GM18498 (cell line): ENCODE measurements around the gene CAPZA1.
A peak's percentile ranks its signal among the peaks of the same experiment; 100 is the strongest.
"Not testable (repeated sequence)": the region's sequence is repeated elsewhere in the genome, so short reads cannot be mapped to it uniquely, and the experiment has no call there.

Experiments
- ATAC-seq: cut with Tn5 transposase; IDR thresholded peaks from one replicate; pipeline ENCODE4 v1.9.1; 2021; ENCODE audit warnings: mild to moderate bottlenecking, moderate library complexity; ENCODE audit not compliant: unreplicated experiment

The CAPZA1 gene

DNA sequence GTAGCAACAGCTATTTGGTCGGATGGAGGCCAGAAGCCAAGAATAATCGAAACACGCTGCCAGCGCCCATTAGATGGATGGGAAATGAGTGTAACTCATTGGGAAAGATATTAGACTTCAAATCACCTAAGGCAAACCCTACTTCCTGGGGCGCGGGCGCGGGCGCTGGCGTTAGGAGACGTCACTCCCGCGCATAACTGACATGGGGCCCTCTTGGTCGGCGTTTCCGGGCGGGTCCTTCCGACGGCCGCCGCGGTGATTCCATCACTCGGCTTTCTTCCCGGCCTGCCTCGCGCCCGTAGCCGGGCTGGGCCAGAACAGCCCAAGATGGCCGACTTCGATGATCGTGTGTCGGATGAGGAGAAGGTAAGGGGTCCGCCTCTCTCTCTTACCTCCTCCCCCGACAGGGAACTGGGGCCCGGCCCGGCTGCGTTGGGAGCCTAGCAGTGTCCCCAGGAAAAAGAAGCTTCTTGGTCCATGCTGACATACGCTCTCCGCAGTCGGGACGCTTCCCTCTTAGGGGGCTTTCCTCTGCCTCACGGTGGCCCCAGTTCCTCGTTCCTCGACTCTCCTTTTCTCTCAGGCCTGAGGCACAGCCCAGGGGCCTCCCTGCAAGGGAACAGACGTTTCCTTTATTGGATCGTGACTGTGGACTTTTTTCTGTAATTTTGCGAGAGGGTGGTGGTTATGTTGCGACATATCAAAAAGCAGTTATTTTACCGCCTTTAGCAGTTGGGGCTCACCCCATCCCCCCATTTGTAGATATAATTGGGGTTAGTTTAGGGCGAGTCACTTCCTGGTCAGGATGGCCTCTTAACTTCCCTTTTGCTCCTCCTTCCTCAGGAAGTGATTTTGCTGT is at the start of gene CAPZA1:
Gene CAPZA1 (plus strand): TSS at position 315 of the 859 bp plus-strand sequence. CDS start 13 bp downstream, at position 328.
- peak; percentile 83 for ATAC-seq

DNA sequence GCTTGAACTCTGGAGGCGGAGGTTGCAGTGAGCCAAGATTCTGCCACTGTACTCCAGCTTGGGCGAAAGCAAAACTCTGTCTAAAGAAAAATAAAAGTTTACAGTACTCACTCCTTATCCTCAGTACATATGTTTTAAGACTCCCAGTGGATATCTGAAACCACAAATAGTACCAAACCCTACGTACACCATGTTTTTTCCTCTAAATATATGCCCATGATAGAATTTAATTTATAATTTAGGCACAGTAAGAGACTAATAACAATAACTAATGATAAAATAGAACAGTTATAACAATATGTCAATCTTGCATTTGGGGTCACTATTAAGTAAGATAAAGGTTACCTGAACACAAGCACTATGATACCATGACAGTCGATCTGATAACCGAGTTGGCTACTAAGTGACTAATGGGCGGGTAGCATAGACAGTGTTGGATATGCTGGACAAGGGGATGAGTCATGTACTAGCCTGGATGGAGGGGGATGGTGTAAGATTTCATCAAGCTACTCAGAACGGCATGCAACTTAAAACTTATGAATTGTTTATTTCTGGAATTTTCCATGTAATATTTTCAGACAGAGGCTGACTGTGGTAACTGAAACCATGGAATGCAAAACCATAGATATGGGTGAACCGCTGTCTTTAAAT is 44.4 kb upstream of the CAPZA1 start:
- no peak for ATAC-seq

DNA sequence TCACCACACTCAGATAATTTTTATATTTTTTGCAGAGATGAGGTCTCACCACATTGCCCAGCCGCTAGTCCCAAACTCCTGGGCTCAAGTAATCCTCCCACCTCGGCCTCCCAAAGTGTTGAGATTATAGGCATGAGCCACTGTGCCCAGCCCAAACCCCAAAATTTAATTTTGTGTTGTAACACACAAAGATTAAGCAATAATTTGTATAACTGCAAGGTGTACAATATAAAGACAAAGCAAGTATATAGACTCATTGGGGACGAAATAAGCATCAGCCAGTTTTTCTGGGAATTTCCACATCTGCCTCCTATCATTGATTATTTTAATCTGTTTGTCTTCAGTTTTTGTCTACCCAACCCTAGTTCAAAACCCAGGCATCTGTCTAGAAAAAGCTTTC is 43.4 kb upstream of the CAPZA1 start:
- no peak for ATAC-seq

GRCh38 chr1:112579801-112580510 is 39.7 kb upstream of the CAPZA1 start:
- ATAC-seq = no peak

DNA sequence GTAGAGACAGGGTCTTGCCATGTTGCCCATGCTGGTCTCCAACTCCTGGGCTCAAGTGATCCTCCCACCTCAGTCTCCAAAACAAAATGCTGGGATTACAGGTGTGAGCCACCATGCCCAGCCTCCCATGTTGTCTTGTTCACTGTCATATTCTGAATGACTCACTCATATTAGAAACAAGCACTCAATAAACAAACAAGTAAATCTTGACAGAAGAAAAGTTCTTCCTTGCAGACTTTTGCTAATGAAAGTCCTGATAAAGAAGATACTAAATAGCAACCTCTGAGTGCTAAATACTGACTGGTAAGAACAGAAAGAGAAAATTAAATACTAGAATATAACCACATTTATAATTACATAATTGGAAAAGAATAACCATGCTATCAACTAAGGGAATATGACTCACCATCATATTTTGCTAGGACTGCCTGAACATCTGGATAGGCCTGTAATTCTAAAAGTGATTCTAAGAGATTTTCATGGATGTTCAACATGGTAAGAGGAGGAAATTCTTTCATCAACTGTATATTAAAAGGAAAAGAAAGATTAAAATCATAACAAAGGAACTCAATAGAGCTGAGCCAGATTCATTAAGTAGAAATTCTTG is 37.9 kb upstream of the CAPZA1 start:
- ATAC-seq = no peak

- ATAC-seq = no peak
Observed at GRCh38 chr1:112583366-112583765, 36.3 kb upstream of the CAPZA1 start.

GRCh38 chr1:112589766-112590165 is 29.9 kb upstream of the CAPZA1 start:
- no peak for ATAC-seq

DNA sequence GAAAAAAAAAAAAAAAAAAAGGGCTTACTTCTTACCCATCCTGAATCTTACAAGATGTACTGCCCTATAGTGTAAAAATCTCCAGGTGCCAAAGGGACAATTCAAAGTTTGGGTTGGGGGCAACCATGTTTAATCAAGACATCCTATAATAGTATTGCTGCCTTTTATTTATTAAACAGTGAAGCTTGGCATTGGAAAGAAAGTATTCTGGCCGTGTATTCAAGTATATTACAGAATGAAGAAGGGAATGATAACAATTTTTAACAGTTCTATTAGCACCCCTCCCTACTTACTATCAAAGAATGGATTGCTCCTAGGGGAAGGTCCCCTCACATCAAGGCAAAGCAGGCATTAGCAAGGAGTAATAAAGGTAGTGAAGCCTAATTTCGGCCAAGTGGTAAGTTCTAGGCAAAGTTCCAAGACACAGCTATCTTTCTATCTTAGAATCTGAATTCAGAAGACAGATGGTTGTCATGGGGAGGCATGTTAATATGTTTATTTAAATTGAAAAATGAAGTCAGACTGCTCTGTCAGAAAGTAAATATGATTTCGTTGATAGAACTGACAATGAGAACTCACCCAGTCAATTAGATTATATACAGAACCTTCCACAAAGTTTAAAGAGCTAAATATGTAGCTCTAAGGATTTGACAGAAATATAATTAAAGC is 25.3 kb upstream of the CAPZA1 start:
- ATAC-seq = no peak

DNA sequence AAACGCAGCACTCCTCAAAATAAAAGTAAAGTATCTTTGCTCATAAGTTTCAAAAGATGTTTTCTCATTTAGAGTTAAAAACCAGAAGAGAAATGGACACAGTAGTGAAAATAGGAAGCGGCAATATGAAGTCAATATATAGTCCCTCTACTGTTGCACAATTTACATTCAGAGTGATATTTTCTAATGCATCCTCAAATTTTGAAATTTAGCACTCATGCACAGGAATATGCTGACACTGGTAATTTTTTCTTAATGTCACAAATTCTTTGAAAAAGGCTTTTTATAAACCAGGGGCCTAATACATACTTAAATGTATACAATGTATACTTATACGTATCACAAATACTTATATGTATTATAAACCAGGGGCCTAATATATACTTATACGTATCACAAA is 20.2 kb upstream of the CAPZA1 start:
- no peak for ATAC-seq

DNA sequence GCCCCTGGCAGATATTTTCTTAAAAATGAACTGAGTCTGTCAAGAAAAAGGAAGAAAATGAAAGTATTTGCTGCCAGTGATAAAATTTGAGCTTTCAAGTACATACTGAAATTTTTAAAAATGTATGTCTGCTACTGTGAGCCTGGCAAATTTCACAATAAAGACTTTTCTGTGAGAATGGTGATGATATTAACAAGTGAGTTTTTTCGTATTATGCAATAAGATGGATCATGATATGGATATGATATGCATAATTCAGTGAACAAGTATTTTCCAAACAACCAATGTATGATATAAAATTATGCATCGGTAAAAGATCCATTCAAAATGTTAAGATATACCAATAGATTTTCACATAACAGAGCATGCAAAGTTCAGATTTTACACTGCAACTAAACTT is 16.6 kb upstream of the CAPZA1 start:
- ATAC-seq = no peak

- ATAC-seq = no peak
Observed at GRCh38 chr1:112603541-112603940, 16.1 kb upstream of the CAPZA1 start.

GRCh38 chr1:112605633-112606327 is 13.9 kb upstream of the CAPZA1 start:
- ATAC-seq = no peak

- no peak for ATAC-seq
Observed at GRCh38 chr1:112614460-112615065, 5.1 kb upstream of the CAPZA1 start.

DNA sequence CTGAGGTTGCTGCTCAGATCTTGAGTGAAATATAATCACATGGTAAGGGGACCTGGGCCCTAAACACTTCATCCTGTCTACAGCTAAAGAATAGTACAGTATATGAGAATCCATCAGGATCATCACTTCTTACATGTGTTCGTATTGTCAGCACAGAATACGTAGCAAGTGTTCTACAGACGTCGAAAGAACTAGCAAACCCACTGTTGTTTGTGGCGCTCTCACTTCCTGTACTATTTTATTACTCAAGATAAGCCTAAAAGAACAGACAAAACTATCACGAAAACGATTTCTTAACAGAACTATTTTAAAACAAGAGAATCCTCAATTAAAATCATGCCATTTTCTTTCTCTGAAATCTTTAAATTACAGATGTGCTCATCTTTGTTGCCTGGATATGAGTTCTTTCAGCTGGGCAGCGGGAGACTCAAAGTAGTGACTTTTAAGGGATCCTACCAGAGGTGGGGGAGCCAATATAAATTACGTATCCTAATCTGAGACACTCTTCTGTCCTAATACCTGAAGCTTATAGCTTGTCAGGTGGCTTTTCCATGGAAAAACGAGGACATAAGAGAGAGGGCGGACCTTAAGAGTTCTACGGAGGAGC is 1.4 kb upstream of the CAPZA1 start:
- peak; percentile 28 for ATAC-seq

DNA sequence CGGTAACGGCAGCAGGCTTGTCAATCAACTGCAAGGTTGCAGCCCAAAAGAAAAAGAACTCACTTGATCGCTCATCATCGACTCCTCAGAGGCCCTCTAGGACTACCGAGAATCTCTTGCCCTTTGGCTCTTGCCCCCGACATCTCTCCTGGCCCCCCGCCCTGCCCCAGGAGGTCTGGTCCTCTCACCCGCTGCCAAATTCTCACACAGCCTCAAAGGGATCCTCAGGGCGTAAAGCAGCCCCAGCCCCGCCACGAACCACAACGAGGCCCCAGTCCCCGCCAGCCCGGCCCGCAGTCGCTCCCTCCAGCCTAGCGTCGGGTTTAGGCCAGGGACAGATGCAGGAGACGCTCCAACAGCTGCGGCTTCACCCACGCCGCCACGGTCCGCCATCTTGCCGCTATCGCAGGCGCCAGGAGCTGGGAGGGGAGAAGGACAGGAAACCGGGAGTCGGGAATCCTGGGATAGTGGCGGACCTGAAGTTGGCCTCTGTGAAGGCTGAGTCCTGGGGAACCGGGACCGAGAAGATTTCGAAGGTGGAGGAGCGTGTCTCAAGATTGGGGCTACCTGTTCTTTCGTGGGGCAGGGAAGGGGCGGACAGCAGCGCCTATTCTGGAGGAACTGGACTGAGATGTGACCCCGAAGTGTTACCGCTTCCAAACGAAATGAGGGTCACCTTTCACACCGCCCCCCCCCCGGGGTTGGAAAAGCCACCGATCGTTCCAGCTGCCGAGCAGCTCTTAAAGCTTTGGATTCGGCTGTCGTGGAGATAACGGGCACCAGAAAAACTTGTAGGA is 713 bp upstream of the CAPZA1 start, which contains the start of gene ST7L:
Gene ST7L (minus strand): TSS at position 421 of the 797 bp plus-strand sequence. CDS start 28 bp downstream, at position 393.
- ATAC-seq = no peak

DNA sequence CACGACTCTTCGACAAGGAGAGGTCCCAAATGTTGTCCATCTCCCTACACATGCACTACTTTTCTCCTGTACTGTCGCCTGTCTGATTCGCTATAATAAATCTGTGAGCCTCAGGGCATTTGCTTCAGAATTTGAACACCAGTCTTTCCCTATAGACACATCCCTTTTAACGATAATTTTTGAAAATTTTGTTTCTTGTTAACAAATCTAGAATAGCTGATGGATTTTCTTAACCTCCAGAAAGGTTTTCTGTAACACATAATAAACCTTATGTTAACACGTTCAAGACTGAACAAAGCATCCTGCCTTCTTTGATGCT is 704 bp downstream of the CAPZA1 start:
- no peak for ATAC-seq

- not testable (repeated sequence) for ATAC-seq
Observed at GRCh38 chr1:112624493-112624892, 4.9 kb downstream of the CAPZA1 start.

GRCh38 chr1:112625696-112626095 is 6.1 kb downstream of the CAPZA1 start:
- no peak for ATAC-seq
